ENCODE data around the gene BCL2L15.

DNA sequence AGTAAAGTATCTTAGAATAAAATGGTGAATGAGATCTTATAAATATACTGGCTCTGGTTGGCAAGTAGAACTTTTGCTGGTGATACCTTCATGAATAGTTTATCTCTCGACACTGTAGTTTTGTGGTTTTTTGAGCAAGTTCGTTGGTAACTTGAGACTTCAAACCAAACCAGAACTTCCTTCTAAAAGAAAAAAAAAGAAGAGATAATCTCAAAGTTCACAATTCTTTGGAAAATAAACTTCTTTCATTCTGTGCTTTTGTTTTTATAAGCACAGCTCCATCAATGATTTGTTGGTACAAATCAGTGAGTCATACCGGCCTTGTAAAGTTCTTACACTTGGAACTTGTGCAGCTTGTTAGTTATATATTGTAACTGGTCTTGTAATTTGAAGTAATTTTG, 44.1 kb upstream of the BCL2L15 start:
- TF ChIP-seq EP300 (IDR thresholded peaks at IDR 0.05) (no peak), POLR2A (IDR thresholded peaks at IDR 0.05) (no peak)
- TF ChIP-seq, protein P1, sequence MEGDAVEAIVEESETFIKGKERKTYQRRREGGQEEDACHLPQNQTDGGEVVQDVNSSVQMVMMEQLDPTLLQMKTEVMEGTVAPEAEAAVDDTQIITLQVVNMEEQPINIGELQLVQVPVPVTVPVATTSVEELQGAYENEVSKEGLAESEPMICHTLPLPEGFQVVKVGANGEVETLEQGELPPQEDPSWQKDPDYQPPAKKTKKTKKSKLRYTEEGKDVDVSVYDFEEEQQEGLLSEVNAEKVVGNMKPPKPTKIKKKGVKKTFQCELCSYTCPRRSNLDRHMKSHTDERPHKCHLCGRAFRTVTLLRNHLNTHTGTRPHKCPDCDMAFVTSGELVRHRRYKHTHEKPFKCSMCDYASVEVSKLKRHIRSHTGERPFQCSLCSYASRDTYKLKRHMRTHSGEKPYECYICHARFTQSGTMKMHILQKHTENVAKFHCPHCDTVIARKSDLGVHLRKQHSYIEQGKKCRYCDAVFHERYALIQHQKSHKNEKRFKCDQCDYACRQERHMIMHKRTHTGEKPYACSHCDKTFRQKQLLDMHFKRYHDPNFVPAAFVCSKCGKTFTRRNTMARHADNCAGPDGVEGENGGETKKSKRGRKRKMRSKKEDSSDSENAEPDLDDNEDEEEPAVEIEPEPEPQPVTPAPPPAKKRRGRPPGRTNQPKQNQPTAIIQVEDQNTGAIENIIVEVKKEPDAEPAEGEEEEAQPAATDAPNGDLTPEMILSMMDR (IDR thresholded peaks at IDR 0.05), result no peak
